Subcutaneous adipose tissue (tissue), 4 donors: ENCODE measurements around the gene NCF4. TPM values are rescaled to one million over a fixed set of nuclear protein-coding genes. Genes with fewer than 3 reads are reported as not detected.

ENCODE experiments used
- CTCF ChIP-seq: fragments of 450-650 bp; IDR thresholded peaks from one replicate; pipeline ENCODE4 v1.5.1; 2016; ENCODE audit warnings: low read depth, mild to moderate bottlenecking, control low read depth, antibody characterized with exemption, moderate library complexity
- total RNA-seq, 4 donors: library from RNA; depleted of rRNA; stranded (reverse); fragments of >200 nt; gene quantifications; one replicate each; pipeline ENCODE4 v1.1.0, GENCODE V29; 2016

NCF4 gene
- total RNA-seq, 4 donors from 2014 or later: 18.8 to 76.0 (median 39.5) TPM

- TF ChIP-seq CTCF: no peak
Measured at GRCh38 chr22:36886016-36886415, 25.2 kb downstream of the NCF4 start.

GRCh38 chr22:36887162-36887561 is 26.4 kb downstream of the NCF4 start:
- no peak for TF ChIP-seq CTCF

GRCh38 chr22:36891646-36892045 is 30.8 kb downstream of the NCF4 start:
- TF ChIP-seq CTCF: no peak

- no peak for TF ChIP-seq CTCF
Measured at GRCh38 chr22:36892292-36892691, 31.5 kb downstream of the NCF4 start.

GRCh38 chr22:36893262-36893661 is 32.5 kb downstream of the NCF4 start:
- no peak for TF ChIP-seq CTCF

- no peak for TF ChIP-seq CTCF
Measured at GRCh38 chr22:36894266-36894665, 33.5 kb downstream of the NCF4 start.

- TF ChIP-seq CTCF: no peak
Measured at GRCh38 chr22:36897611-36898010, 36.8 kb downstream of the NCF4 start.

- no peak for TF ChIP-seq CTCF
Measured at GRCh38 chr22:36898690-36899089, 37.9 kb downstream of the NCF4 start.
